Neural progenitor cell (in vitro differentiated cells): ENCODE data around the gene ST8SIA5. TPM values are rescaled to one million over a fixed set of nuclear protein-coding genes. Genes with fewer than 3 reads are reported as not detected.

Source experiments
- DNase-seq: peaks from one replicate; pipeline ENCODE4 v3.0.0-alpha.2; 2016; ENCODE audit warnings: low spot score
- H2AFZ ChIP-seq: fragments of 200-600 bp; sonication (generic); replicated peaks from 2 replicates; pipeline ENCODE4 v1.6.1; 2016; ENCODE audit warnings: antibody characterized with exemption
- H3F3A ChIP-seq: fragments of 200-600 bp; sonication (generic); 2 replicates; pipeline ENCODE4 v1.6.1; 2016; ENCODE audit warnings: antibody characterized with exemption, low read depth
- H3K27ac ChIP-seq: fragments of 200-600 bp; sonication (generic); 2 replicates; pipeline ENCODE4 v1.5.1; 2016; ENCODE audit warnings: mild to moderate bottlenecking
- H3K27me3 ChIP-seq: fragments of 200-600 bp; sonication (generic); 2 replicates; pipeline ENCODE4 v1.6.1; 2016; ENCODE audit warnings: mild to moderate bottlenecking, moderate library complexity
- H3K36me3 ChIP-seq: fragments of 200-600 bp; sonication (generic); 2 replicates; pipeline ENCODE4 v1.5.1; 2016
- H3K4me1 ChIP-seq: fragments of 200-600 bp; sonication (generic); 2 replicates; pipeline ENCODE4 v1.6.1; 2016; ENCODE audit warnings: mixed run types
- H3K4me2 ChIP-seq: fragments of 200-600 bp; sonication (generic); 2 replicates; pipeline ENCODE4 v1.6.1; 2016
- H3K4me3 ChIP-seq: fragments of 200-600 bp; sonication (generic); 2 replicates; pipeline ENCODE4 v1.5.1; 2016
- H3K79me2 ChIP-seq: fragments of 200-600 bp; sonication (generic); 2 replicates; pipeline ENCODE4 v1.6.1; 2016; ENCODE audit warnings: low read depth
- H3K9ac ChIP-seq: fragments of 200-600 bp; sonication (generic); 2 replicates; pipeline ENCODE4 v1.6.1; 2016
- H3K9me3 ChIP-seq: fragments of 200-600 bp; sonication (generic); 2 replicates; pipeline ENCODE4 v1.5.1; 2016; ENCODE audit warnings: low read depth
- H4K20me1 ChIP-seq: fragments of 200-600 bp; sonication (generic); 2 replicates; pipeline ENCODE4 v1.6.1; 2016; ENCODE audit warnings: low read depth
- H3K27ac Mint-ChIP-seq: 3 replicates; pipeline ENCODE4 v1.8.0; 2021; ENCODE audit warnings: mixed read lengths
- H3K27me3 Mint-ChIP-seq: 2 replicates; pipeline ENCODE4 v1.8.0; 2022; ENCODE audit warnings: low read depth, mild to moderate bottlenecking, inconsistent platforms, moderate library complexity, mixed read lengths; ENCODE audit not compliant: insufficient read depth
- H3K36me3 Mint-ChIP-seq: 3 replicates; pipeline ENCODE4 v1.8.0; 2021; ENCODE audit warnings: mixed read lengths
- H3K4me1 Mint-ChIP-seq: 3 replicates; pipeline ENCODE4 v1.8.0; 2021; ENCODE audit warnings: mixed read lengths
- H3K4me3 Mint-ChIP-seq: 3 replicates; pipeline ENCODE4 v1.8.0; 2021; ENCODE audit warnings: mild to moderate bottlenecking, moderate library complexity, mixed read lengths
- H3K9me3 Mint-ChIP-seq: 3 replicates; pipeline ENCODE4 v1.8.0; 2020; ENCODE audit warnings: mixed read lengths
- EZH2 ChIP-seq: fragments of 200-600 bp; sonication (generic); IDR thresholded peaks from 2 replicates; pipeline ENCODE4 v1.6.1; 2017; ENCODE audit warnings: antibody characterized with exemption, mild to moderate bottlenecking, moderate library complexity
- EZH2phosphoT487 ChIP-seq: fragments of 200-600 bp; sonication (generic); IDR thresholded peaks from 2 replicates; pipeline ENCODE4 v1.6.1; 2017; ENCODE audit warnings: antibody characterized with exemption
- total RNA-seq: library from RNA; depleted of rRNA; stranded (reverse); fragments of >200 nt; gene quantifications from 2 replicates; pipeline ENCODE4 v1.2.3, GENCODE V29; 2015; ENCODE audit warnings: low replicate concordance
- TF ChIP-seq, protein P1 (sequence below): fragments of 200-600 bp; sonication (generic); IDR thresholded peaks from 2 replicates; pipeline ENCODE4 v1.5.1; 2017; ENCODE audit warnings: antibody characterized with exemption, mild to moderate bottlenecking

ST8SIA5 gene
- total RNA-seq, 1 donor from 2014 or later: 0.04 TPM

DNA sequence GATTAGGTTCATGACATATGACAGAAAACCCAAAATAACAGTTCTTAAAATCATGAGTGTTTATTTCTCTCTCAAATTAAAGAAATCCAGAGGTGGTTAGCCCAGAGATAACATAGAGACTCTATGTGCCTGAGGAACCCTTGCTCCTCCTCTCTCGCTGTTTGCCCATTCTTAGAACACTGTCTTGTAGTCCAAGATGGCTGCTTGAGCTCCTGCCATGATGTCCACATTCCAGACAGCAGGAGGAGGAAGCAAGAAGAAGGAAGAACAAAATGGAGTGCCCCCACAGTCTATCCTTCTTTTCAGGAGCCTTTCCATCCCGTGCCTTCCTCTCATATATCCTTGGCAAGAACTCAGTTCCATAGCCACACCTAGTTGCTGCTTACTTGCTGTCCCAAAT lies 13.9 kb upstream of the ST8SIA5 start:
- no peak overlapping the region for H3K4me3 ChIP-seq
- TF ChIP-seq EZH2 (no peak), EZH2phosphoT487 (no peak)
- TF ChIP-seq, protein P1, sequence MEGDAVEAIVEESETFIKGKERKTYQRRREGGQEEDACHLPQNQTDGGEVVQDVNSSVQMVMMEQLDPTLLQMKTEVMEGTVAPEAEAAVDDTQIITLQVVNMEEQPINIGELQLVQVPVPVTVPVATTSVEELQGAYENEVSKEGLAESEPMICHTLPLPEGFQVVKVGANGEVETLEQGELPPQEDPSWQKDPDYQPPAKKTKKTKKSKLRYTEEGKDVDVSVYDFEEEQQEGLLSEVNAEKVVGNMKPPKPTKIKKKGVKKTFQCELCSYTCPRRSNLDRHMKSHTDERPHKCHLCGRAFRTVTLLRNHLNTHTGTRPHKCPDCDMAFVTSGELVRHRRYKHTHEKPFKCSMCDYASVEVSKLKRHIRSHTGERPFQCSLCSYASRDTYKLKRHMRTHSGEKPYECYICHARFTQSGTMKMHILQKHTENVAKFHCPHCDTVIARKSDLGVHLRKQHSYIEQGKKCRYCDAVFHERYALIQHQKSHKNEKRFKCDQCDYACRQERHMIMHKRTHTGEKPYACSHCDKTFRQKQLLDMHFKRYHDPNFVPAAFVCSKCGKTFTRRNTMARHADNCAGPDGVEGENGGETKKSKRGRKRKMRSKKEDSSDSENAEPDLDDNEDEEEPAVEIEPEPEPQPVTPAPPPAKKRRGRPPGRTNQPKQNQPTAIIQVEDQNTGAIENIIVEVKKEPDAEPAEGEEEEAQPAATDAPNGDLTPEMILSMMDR: no peak
- H3K9me3 ChIP-seq: no peaks in the 10 kb centered on the region
- no peaks in the 10 kb centered on the region for H3K36me3 ChIP-seq
- H2AFZ ChIP-seq: no peak overlapping the region
- H3K4me3 Mint-ChIP-seq: no peak overlapping the region
- H3K36me3 Mint-ChIP-seq: no peaks in the 10 kb centered on the region
- DNase-seq: no peak
- no peaks in the 10 kb centered on the region for H4K20me1 ChIP-seq
- no peak overlapping the region for H3K27ac ChIP-seq
- H3K27me3 Mint-ChIP-seq: peaks cover 2% of the 10 kb centered on the region
- H3K4me1 Mint-ChIP-seq: peaks cover 8% of the 10 kb centered on the region
- H3F3A ChIP-seq: no peaks in the 10 kb centered on the region
- H3K27me3 ChIP-seq: no peaks in the 10 kb centered on the region
- H3K4me2 ChIP-seq: no peak overlapping the region
- no peak overlapping the region for H3K9ac ChIP-seq
- H3K4me1 ChIP-seq: no peaks in the 10 kb centered on the region
- H3K27ac Mint-ChIP-seq: no peak overlapping the region
- H3K9me3 Mint-ChIP-seq: no peaks in the 10 kb centered on the region
- no peaks in the 10 kb centered on the region for H3K79me2 ChIP-seq

GRCh38 chr18:46768166-46768921 lies 11.5 kb upstream of the ST8SIA5 start:
- Histone ChIP-seq H2AFZ (no peak overlapping the region), H3K9ac (no peak overlapping the region), H3K27ac (no peak overlapping the region), H3K4me2 (no peak overlapping the region), H3K27me3 (no peaks in the 10 kb centered on the region), H3K36me3 (no peaks in the 10 kb centered on the region), H3K79me2 (no peaks in the 10 kb centered on the region), H4K20me1 (no peaks in the 10 kb centered on the region), H3K4me3 (no peak overlapping the region), H3K4me1 (no peaks in the 10 kb centered on the region), H3F3A (no peaks in the 10 kb centered on the region), H3K9me3 (no peaks in the 10 kb centered on the region)
- H3K4me3 Mint-ChIP-seq: no peak overlapping the region
- peaks cover 8% of the 10 kb centered on the region for H3K4me1 Mint-ChIP-seq
- no peak for DNase-seq
- H3K36me3 Mint-ChIP-seq: no peaks in the 10 kb centered on the region
- H3K27me3 Mint-ChIP-seq: peaks cover 4% of the 10 kb centered on the region
- H3K9me3 Mint-ChIP-seq: no peaks in the 10 kb centered on the region
- H3K27ac Mint-ChIP-seq: no peak overlapping the region
- TF ChIP-seq EZH2 (no peak), EZH2phosphoT487 (no peak)
- TF ChIP-seq, protein P1: no peak

- peaks cover 5% of the 10 kb centered on the region for H3K27me3 ChIP-seq
- H3K4me3 ChIP-seq: no peak overlapping the region
- no peak overlapping the region for H3K4me2 ChIP-seq
- Mint-ChIP-seq H3K4me3 (no peak overlapping the region), H3K9me3 (no peaks in the 10 kb centered on the region), H3K4me1 (peaks cover 8% of the 10 kb centered on the region), H3K36me3 (no peaks in the 10 kb centered on the region), H3K27me3 (peaks cover 4% of the 10 kb centered on the region), H3K27ac (no peak overlapping the region)
- no peak overlapping the region for H3K27ac ChIP-seq
- TF ChIP-seq, protein P1: no peak
- H2AFZ ChIP-seq: no peak overlapping the region
- no peaks in the 10 kb centered on the region for H3K4me1 ChIP-seq
- H3K36me3 ChIP-seq: no peaks in the 10 kb centered on the region
- H3K9ac ChIP-seq: no peak overlapping the region
- no peaks in the 10 kb centered on the region for H3K79me2 ChIP-seq
- H3F3A ChIP-seq: no peaks in the 10 kb centered on the region
- no peaks in the 10 kb centered on the region for H3K9me3 ChIP-seq
- H4K20me1 ChIP-seq: no peaks in the 10 kb centered on the region
- DNase-seq: no peak
Measured at GRCh38 chr18:46767217-46767616, 10.4 kb upstream of the ST8SIA5 start.
